ENCODE data around the gene LHX6. TPM values are rescaled to one million over a fixed set of nuclear protein-coding genes. Genes with fewer than 3 reads are reported as not detected.

The LHX6 gene
- total RNA-seq, 2 donors from 2014 or later, result 2.9 TPM; not detected in 1

DNA sequence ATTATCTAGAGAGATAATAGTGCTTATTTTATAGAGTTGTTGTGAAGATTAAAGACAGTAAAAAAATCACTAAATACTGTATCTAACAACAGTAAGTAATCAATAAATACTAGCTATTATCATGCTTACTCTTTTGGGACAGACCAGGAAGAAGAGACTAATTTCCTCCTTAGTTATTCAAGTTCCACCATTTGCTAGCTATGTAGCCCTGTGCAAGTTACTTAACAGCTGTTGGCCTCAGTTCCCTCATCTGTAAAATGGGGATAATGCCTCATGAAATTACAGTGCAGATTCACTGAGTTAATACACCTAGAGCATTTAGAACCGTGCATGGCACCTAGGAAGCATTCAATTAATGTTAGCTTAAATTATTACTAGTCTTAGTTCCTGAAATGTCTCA lies 33.3 kb upstream of the LHX6 start:
- no peak for ATAC-seq
- no peak for TF ChIP-seq POLR2A (IDR thresholded peaks at IDR 0.05)
- TF ChIP-seq, protein P1, sequence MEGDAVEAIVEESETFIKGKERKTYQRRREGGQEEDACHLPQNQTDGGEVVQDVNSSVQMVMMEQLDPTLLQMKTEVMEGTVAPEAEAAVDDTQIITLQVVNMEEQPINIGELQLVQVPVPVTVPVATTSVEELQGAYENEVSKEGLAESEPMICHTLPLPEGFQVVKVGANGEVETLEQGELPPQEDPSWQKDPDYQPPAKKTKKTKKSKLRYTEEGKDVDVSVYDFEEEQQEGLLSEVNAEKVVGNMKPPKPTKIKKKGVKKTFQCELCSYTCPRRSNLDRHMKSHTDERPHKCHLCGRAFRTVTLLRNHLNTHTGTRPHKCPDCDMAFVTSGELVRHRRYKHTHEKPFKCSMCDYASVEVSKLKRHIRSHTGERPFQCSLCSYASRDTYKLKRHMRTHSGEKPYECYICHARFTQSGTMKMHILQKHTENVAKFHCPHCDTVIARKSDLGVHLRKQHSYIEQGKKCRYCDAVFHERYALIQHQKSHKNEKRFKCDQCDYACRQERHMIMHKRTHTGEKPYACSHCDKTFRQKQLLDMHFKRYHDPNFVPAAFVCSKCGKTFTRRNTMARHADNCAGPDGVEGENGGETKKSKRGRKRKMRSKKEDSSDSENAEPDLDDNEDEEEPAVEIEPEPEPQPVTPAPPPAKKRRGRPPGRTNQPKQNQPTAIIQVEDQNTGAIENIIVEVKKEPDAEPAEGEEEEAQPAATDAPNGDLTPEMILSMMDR (IDR thresholded peaks at IDR 0.05), result no peak
- DNase-seq, result no peak
- intact Hi-C loops (cut with DNase I), result no loop called here
- Histone ChIP-seq H3K4me1 (peaks cover 38% of the 10 kb centered on the region), H3K9me3 (no peaks in the 10 kb centered on the region), H3K36me3 (replicated peaks in 1 of 2; ENCODE audit: insufficient read depth in 1 of 2, low read depth in 2 of 2) (peaks cover 0 to 4% of the 10 kb centered on the region in 2 donors), H3K4me3 (no peak overlapping the region), H3K27me3 (no peaks in the 10 kb centered on the region), H3K27ac (no peak overlapping the region)
- 75 to 88% methylated on average over 1 of the region's 1 CpG for WGBS, 2 donors

- Histone ChIP-seq H3K27ac (no peak overlapping the region), H3K4me3 (no peak overlapping the region), H3K9me3 (no peaks in the 10 kb centered on the region), H3K4me1 (peaks cover 38% of the 10 kb centered on the region), H3K27me3 (no peaks in the 10 kb centered on the region), H3K36me3 (replicated peaks in 1 of 2; ENCODE audit: insufficient read depth in 1 of 2, low read depth in 2 of 2) (peaks cover 0 to 4% of the 10 kb centered on the region in 2 donors)
- ATAC-seq (no peak), DNase-seq (peak; percentile 30 to 67 (median 52))
- 12 to 16% methylated on average over 1 of the region's 1 CpG for WGBS, 2 donors
- intact Hi-C loops (cut with DNase I), result no loop called here
- TF ChIP-seq POLR2A (IDR thresholded peaks at IDR 0.05), result no peak
- TF ChIP-seq, protein P1 (IDR thresholded peaks at IDR 0.05), result no peak
Observed at GRCh38 chr9:122261469-122261881, 32.7 kb upstream of the LHX6 start.

- Histone ChIP-seq H3K9me3 (no peaks in the 10 kb centered on the region), H3K36me3 (replicated peaks in 1 of 2; ENCODE audit: insufficient read depth in 1 of 2, low read depth in 2 of 2) (peaks cover 0 to 4% of the 10 kb centered on the region in 2 donors), H3K27me3 (no peaks in the 10 kb centered on the region), H3K4me3 (no peak overlapping the region), H3K4me1 (peaks cover 24% of the 10 kb centered on the region), H3K27ac (no peak overlapping the region)
- DNase-seq (no peak), ATAC-seq (no peak)
- TF ChIP-seq, protein P1 (IDR thresholded peaks at IDR 0.05), result no peak
- no peak for TF ChIP-seq POLR2A (IDR thresholded peaks at IDR 0.05)
- WGBS, 2 donors, result 87 to 100% methylated on average over 2 of the region's 2 CpGs
- intact Hi-C loops (cut with DNase I), result loop anchor here (10.0 kb wide), 1 partner anchor 46 kb away; no protein-coding TSS in a partner anchor
Observed at GRCh38 chr9:122258886-122259415, 30.2 kb upstream of the LHX6 start.

DNA sequence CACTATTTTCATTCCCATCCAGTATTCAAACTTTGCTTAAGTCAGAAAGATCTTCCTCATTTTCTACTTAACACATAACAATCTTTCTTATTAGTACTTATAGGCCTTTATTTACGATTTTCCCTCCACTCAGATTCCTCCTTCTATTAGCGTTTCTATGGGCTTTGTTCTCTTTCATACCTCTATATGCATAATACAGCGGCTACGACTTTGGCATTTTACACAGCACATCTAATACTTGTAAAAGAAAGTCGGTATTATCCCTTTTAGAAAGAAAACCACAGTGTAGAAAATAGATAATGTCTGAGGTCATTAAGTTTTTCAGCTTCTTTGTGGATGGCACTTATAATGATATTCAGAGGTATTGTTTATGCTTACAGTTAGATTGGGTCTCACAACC lies 27.4 kb upstream of the LHX6 start:
- ATAC-seq, result no peak
- H3K4me1 ChIP-seq, result peaks cover under 1% of the 10 kb centered on the region
- no peak for TF ChIP-seq POLR2A (IDR thresholded peaks at IDR 0.05)
- TF ChIP-seq, protein P1 (IDR thresholded peaks at IDR 0.05), result no peak

DNA sequence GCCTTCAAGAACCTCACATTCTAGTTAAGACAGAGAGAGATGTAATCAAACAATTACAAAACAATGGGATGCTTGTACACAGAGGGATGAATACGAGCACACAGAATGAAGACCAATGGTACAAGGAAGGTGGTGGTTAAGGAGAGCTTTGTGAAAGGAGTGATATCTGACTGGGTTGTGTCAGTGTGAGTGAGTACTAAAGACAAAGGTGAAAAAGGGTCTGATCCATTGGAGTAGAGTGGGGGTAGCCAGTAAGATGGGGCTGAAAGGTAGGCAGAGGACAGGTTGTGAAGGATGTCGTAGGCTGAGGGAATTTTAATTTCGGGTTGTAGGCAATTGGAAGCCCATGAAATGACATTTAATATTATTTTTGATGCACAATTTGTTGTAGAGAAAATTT lies 26.0 kb upstream of the LHX6 start:
- Histone ChIP-seq H3K4me3 (no peak overlapping the region), H3K27ac (no peak overlapping the region), H3K9me3 (no peaks in the 10 kb centered on the region), H3K27me3 (no peaks in the 10 kb centered on the region), H3K4me1 (no peaks in the 10 kb centered on the region), H3K36me3 (replicated peaks in 1 of 2; ENCODE audit: insufficient read depth in 1 of 2, low read depth in 2 of 2) (peaks cover 5 to 7% of the 10 kb centered on the region in 2 donors)
- DNase-seq, result no peak
- no peak for TF ChIP-seq POLR2A (IDR thresholded peaks at IDR 0.05)
- TF ChIP-seq, protein P1 (IDR thresholded peaks at IDR 0.05), result no peak
- no peak for ATAC-seq
- 93 to 94% methylated on average over 3 of the region's 3 CpGs for WGBS, 2 donors
- intact Hi-C loops (cut with DNase I), result loop anchor here (10.0 kb wide), 1 partner anchor 50 kb away; no protein-coding TSS in a partner anchor

More for the DNA sequence above, 27.4 kb upstream of the LHX6 start:
- H3K4me3 ChIP-seq, result no peak overlapping the region
- no peak for DNase-seq
- intact Hi-C loops (cut with DNase I), result loop anchor here (10.0 kb wide), 1 partner anchor 49 kb away; no protein-coding TSS in a partner anchor
- H3K27me3 ChIP-seq, result no peaks in the 10 kb centered on the region
- H3K9me3 ChIP-seq, result no peaks in the 10 kb centered on the region
- H3K27ac ChIP-seq, result no peak overlapping the region
- 89% methylated on average over 5 of the region's 5 CpGs for WGBS, 2 donors
- H3K36me3 ChIP-seq (replicated peaks in 1 of 2; ENCODE audit: insufficient read depth in 1 of 2, low read depth in 2 of 2), result peaks cover 5 to 7% of the 10 kb centered on the region in 2 donors
